CD4-positive, alpha-beta T cell treated with Interleukin-17A for 1 hour (primary cell): ENCODE results near the gene DHRS1.

Source experiments
- DNase-seq: peaks from one replicate; pipeline ENCODE4 v3.0.0-alpha.2; 2020

DHRS1 gene

DNA sequence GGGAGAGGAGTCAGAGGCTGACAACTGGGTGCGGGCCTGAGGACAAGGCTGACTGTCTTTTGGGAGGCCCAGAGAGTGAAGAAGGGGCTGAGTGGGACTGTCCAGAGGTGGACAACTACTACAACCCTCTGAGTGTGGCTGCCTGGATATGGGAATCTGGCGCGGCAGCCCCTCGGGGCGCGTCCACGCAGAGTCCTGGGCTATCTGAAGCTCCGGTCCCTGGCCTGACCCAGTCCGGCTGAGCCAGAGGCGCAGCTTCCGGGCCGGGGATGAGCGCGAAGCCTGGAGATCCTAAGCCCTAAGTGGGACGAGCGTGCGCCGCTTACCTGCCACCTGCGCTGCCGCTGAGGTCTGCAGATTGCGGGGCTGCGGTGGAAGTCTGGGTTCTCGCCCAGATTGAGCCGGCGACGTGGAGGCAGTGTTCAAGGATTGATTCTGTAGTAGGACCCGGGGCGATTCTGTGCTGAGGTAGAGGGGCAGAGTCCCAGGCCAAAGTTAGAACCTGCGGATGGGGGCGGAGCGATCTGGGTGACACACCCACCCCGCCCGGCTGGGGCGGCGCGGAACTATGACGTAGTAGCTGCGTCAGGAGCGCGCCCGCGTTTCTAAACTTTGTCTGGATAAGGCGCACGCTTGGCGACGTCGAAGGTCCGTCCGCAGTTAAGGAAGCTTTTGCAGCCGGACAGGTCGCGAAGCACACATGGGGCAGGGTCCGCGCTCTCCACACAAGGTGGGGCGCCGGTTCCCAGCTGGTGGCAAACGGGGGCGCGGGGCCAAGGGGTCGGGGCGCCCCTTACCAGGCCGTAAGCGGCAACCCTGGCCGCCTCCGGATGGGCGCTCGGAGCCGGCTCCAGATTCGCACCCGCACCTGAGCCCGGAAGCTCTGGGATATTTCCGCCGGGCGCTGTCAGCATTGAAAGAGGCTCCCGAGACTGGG lies at the start of gene DHRS1, which contains the start of gene NOP9:
Gene DHRS1, minus strand, starts transcription at position 526 of the 937 bp plus-strand sequence. CDS start 674 bp downstream, outside the sequence.
Gene NOP9, plus strand, starts transcription at position 596 of the 937 bp plus-strand sequence. Its CDS starts 105 bp downstream, at position 701.
- peak; percentile 92 for DNase-seq

DNA sequence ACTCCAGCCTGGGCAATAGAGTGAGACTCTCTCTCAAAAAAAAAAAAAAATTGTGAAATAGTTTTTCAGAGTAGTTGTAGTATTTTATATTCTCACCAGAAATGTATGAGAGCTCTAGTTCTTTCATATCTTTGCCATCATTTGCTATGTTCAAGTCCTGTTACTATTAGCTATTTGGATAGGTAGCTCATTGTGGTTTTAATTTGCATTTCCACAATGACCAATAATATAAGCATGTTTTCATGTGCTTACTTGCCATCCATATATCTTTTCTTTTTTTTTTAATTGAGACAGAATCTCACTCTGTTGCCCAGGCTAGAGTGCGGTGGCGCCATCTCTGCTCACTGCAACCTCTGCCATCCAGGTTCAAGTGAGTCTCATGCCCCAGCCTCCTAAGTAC lies 48.6 kb upstream of the DHRS1 start:
- no peak for DNase-seq

DNA sequence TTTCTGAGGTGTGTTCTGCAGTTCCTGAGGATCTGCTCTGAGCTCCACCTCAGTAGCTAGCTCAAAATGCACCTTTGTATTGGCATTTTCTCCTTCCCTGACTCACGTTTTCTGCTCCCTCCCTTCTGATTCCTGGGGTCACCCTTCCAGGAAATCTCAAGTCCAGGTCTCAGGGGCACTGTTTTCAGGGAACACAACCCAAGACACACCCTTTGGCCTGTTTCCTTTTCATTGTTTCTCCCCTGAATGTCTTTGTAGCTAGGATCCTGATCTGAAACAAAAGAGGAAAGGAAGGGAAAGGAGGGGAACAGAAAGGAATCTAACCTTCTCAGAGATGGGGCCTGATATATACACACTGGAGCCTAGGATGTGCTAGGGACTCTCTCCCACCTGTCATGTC lies 47.6 kb upstream of the DHRS1 start:
- no peak for DNase-seq

GRCh38 chr14:24343795-24344660 lies 44.4 kb upstream of the DHRS1 start:
- DNase-seq, result no peak

- DNase-seq, result no peak
Measured at GRCh38 chr14:24342889-24343288, 43.3 kb upstream of the DHRS1 start.

- no peak for DNase-seq
Measured at GRCh38 chr14:24340606-24341005, 41.0 kb upstream of the DHRS1 start.

- DNase-seq, result peak; percentile 70
Measured at GRCh38 chr14:24339284-24340151, 39.9 kb upstream of the DHRS1 start, which contains the start of gene RIPK3. TSS of gene RIPK3 (minus strand) at chr14:24339991. CDS start at chr14:24339826, 165 bp downstream.

DNA sequence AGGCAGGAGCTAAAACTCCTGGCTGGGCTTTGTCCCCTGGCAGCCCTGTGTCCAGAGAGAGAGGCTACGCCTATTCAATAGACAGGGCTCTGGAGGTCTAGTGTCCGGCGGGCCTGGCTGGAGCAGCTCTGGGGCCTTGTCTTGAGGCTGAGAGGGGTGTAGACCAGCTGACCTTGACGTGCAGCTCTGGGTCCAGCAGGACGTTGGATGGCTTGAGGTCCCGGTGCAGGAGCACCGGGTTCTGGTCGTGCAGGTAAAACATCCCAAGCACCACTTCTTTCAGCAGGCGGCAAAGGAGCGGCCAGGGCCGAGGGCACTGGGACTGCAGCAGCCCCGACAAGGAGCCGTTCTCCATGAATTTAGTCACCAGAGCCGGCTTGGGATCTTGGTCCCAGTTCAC lies 39.3 kb upstream of the DHRS1 start:
- no peak for DNase-seq

DNA sequence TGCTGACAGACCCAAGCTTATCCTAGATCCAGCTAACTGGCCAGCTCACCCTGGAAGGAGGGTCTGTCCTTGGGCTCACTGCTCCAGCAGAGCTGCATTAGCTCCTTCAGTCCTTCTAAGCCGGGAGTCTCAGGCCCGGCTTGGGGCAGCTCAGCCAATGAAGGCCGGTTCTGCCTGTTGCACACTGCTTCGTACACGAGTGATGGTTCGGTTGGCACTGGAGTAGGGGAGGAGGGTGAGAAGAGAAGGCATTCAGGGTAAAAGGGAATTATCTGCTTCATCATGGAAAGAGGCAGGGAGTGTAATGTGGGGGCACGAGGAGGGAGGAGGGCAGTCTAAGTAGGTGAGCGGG lies 38.2 kb upstream of the DHRS1 start:
- no peak for DNase-seq

GRCh38 chr14:24337144-24337823 lies 37.7 kb upstream of the DHRS1 start:
- DNase-seq, result no peak

GRCh38 chr14:24335461-24336171 lies 36.0 kb upstream of the DHRS1 start:
- DNase-seq, result no peak

DNA sequence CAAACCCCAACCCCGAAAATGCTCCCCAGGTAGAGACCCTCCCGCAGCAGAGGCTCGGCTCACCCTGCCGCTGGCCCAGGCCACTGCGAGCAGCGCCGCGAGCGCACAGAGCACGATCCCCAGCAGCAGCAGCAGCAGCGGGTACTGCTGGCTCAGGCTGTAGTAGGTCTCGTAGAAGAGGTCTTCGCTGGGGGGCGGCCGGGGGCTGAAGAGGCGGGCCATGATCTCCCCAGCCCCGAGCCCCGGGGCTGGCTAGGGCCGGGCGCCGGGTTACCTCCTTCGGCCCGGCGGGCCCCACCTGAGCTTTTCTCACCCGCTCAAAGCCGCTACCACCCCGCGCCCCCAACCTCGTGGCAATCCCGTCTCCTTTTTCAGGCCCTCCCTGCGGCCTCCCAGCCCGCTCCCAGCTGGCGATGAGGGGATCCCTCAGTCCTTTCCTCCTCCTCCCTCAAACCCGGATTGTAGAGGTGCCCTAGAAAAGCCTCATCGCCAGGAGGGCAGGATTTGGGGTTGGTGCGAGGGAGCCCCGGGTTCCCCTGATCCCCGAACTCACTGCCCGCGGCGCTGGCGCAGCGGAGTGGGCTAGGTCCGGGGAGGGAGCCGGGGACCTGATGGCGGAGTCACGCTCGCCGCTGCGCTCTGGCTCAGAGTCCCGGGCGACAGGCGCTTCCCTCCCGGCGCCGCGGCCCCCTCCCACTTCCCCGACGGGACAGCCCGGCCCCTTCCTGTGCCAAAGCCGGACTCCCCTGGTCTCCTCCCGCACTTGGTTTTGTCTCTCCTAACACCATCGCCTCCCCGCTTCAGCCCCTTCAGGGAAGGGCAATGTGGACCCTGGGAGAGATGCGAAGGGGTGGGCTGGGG lies 35.1 kb upstream of the DHRS1 start, which contains the start of gene ADCY4:
Gene ADCY4, minus strand, starts transcription at position 641 of the 861 bp plus-strand sequence. Its CDS starts 419 bp downstream, at position 222.
- no peak for DNase-seq

DNA sequence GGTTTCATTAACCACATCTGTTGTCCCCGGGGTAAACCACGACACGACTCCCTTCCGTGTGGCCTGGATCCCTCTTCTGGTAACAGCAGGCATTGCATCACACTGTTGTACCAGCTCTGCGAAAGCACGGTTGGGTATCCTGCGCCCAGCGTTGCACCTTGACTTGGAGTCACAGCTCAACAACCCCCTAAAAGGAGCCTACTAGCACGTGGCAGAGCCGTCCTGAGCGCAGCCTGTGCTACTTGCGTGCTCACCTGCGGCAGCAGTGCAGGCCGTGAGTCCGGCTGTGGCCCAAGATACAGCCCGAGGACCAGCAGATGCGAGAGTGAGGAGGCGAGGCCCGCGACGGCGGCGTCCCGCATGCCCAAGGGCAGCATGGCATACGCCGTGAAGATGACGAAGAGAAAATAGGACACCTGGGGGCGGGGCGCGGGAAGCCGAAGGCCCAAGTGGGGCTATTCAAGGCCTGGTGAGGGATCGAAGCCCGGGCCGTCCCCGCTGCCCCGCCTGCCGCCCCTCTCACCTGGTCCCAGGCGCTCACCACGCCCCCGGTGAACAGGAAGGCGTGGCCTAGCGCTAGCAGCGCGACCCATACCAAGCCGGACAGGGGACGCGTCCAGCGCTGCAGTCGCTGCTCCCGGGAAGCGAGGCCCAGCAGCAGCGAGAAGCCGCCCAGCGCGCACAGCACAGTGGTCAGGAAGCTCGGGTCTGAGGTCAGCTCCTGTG lies 32.9 kb upstream of the DHRS1 start:
- peak; percentile 94 for DNase-seq

- DNase-seq, result no peak
Measured at GRCh38 chr14:24331731-24332267, 32.2 kb upstream of the DHRS1 start.

GRCh38 chr14:24330973-24331674 lies 31.5 kb upstream of the DHRS1 start:
- DNase-seq, result no peak

- peak; percentile 82 for DNase-seq
Measured at GRCh38 chr14:24329736-24330135, 30.2 kb upstream of the DHRS1 start.

GRCh38 chr14:24329073-24329663 lies 29.6 kb upstream of the DHRS1 start:
- no peak for DNase-seq

GRCh38 chr14:24327914-24328313 lies 28.3 kb upstream of the DHRS1 start:
- peak; percentile 39 for DNase-seq
